Vagina (tissue), 2 donors: ENCODE data around the gene ENSA.

Experiments
- POLR2A ChIP-seq, 2 donors: fragments of 450-650 bp; IDR thresholded peaks; one replicate each; pipeline ENCODE4 v1.6.1; 2017; ENCODE audit warnings: antibody characterized with exemption in 2 of 2, mild to moderate bottlenecking in 2 of 2, moderate library complexity in 2 of 2
- TF ChIP-seq, protein P1 (sequence below), 3 experiments: fragments of 450-650 bp in 2 of 3; fragments of 200-600 bp in 1 of 3; sonication (generic) in 1 of 3; IDR thresholded peaks; one replicate each; pipeline ENCODE4 v1.5.1; 2017 to 2019; ENCODE audit warnings: antibody characterized with exemption in 3 of 3, mild to moderate bottlenecking in 2 of 3, moderate library complexity in 2 of 3

DNA sequence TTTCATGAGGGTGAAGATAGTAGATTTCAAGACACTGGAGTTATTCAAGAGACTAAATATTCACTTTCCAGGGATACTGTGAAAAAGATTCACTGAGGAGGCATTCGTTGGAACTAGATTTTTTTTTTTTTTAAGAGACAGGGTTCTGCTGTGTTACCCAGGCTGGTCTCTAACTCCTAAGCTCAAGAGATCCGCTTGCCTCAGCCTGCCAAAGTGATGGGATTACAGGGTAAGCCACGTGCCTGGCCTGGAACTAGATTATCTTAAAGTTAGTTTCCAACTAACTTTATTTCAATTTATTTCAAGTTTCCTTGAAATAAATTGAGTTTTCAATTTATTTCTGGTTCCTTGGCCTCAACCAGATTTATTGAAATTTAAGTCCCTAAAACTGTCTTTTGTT, 25.7 kb downstream of the ENSA start:
- TF ChIP-seq, protein P1, sequence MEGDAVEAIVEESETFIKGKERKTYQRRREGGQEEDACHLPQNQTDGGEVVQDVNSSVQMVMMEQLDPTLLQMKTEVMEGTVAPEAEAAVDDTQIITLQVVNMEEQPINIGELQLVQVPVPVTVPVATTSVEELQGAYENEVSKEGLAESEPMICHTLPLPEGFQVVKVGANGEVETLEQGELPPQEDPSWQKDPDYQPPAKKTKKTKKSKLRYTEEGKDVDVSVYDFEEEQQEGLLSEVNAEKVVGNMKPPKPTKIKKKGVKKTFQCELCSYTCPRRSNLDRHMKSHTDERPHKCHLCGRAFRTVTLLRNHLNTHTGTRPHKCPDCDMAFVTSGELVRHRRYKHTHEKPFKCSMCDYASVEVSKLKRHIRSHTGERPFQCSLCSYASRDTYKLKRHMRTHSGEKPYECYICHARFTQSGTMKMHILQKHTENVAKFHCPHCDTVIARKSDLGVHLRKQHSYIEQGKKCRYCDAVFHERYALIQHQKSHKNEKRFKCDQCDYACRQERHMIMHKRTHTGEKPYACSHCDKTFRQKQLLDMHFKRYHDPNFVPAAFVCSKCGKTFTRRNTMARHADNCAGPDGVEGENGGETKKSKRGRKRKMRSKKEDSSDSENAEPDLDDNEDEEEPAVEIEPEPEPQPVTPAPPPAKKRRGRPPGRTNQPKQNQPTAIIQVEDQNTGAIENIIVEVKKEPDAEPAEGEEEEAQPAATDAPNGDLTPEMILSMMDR (IDR thresholded peaks at IDR 0.05), result no peak
- no peak for TF ChIP-seq POLR2A (IDR thresholded peaks at IDR 0.05)
